MM.1S (cell line): ENCODE results near the gene PRSS8.
"Not testable (repeated sequence)": the region's sequence is repeated elsewhere in the genome, so short reads cannot be mapped to it uniquely, and the experiment has no call there.

ENCODE experiments used
- DNase-seq: peaks from one replicate; pipeline ENCODE4 v3.0.0-alpha.2; 2015
- H2AFZ ChIP-seq: fragments of 300-600 bp; sonication (generic); 2 replicates; pipeline ENCODE4 v1.6.0; 2016; ENCODE audit warnings: antibody characterized with exemption, low read length
- H3F3A ChIP-seq: fragments of 300-600 bp; sonication (generic); 2 replicates; pipeline ENCODE4 v1.6.1; 2016; ENCODE audit warnings: mild to moderate bottlenecking, antibody characterized with exemption, low read length, moderate library complexity, mixed read lengths; ENCODE audit not compliant: insufficient read depth
- H3K27ac ChIP-seq: fragments of 300-600 bp; sonication (generic); 2 replicates; pipeline ENCODE4 v1.5.1; 2016; ENCODE audit warnings: mild to moderate bottlenecking, low read length
- H3K27me3 ChIP-seq: fragments of 300-600 bp; sonication (generic); replicated peaks from 2 replicates; pipeline ENCODE4 v1.6.0; 2016; ENCODE audit warnings: low read length; ENCODE audit not compliant: insufficient read depth
- H3K36me3 ChIP-seq: fragments of 300-600 bp; sonication (generic); replicated peaks from 2 replicates; pipeline ENCODE4 v1.6.1; 2016; ENCODE audit warnings: mild to moderate bottlenecking, low read length, mixed read lengths; ENCODE audit not compliant: insufficient read depth
- H3K4me1 ChIP-seq: fragments of 300-600 bp; sonication (generic); 2 replicates; pipeline ENCODE4 v1.6.1; 2016; ENCODE audit warnings: low read length, mixed read lengths
- H3K4me2 ChIP-seq: fragments of 300-600 bp; sonication (generic); 2 replicates; pipeline ENCODE4 v1.6.0; 2016; ENCODE audit warnings: low read depth, low read length
- H3K4me3 ChIP-seq: fragments of 300-600 bp; sonication (generic); 2 replicates; pipeline ENCODE4 v1.5.1; 2016; ENCODE audit warnings: low read length, mixed read lengths
- H3K79me2 ChIP-seq: fragments of 300-600 bp; sonication (generic); 2 replicates; pipeline ENCODE4 v1.6.1; 2016; ENCODE audit warnings: mixed run types, low read length, mixed read lengths
- H3K9ac ChIP-seq: fragments of 300-600 bp; sonication (generic); 2 replicates; pipeline ENCODE4 v1.6.1; 2016; ENCODE audit warnings: low read length, mixed read lengths
- H3K9me2 ChIP-seq: fragments of 300-600 bp; sonication (generic); replicated peaks from 2 replicates; pipeline ENCODE4 v1.6.1; 2016; ENCODE audit warnings: mild to moderate bottlenecking, low read length, mixed read lengths; ENCODE audit not compliant: insufficient read depth
- H3K9me3 ChIP-seq: fragments of 300-600 bp; sonication (generic); replicated peaks from 2 replicates; pipeline ENCODE4 v1.6.1; 2016; ENCODE audit warnings: mild to moderate bottlenecking, low read length, mixed read lengths; ENCODE audit not compliant: insufficient read depth
- H4K20me1 ChIP-seq: fragments of 300-600 bp; sonication (generic); 2 replicates; pipeline ENCODE4 v1.6.1; 2016; ENCODE audit warnings: mild to moderate bottlenecking, low read length, moderate library complexity, mixed read lengths; ENCODE audit not compliant: insufficient read depth
- CTCF ChIP-seq: fragments of 300-600 bp; sonication (generic); IDR thresholded peaks from 2 replicates; pipeline ENCODE4 v1.5.1; 2016; ENCODE audit warnings: antibody characterized with exemption, low read length, mixed read lengths
- EZH2 ChIP-seq: fragments of 300-600 bp; sonication (generic); optimal IDR thresholded peaks from 2 replicates; pipeline ENCODE3; 2017; ENCODE audit warnings: low read depth, mild to moderate bottlenecking, antibody characterized with exemption, low read length, mixed read lengths
- EZH2phosphoT487 ChIP-seq: fragments of 300-600 bp; sonication (generic); IDR thresholded peaks from 2 replicates; pipeline ENCODE4 v1.6.1; 2018; ENCODE audit warnings: antibody characterized with exemption, low read length

PRSS8 gene

GRCh38 chr16:31138621-31139578 is 3.4 kb upstream of the PRSS8 start:
- no peaks in the 10 kb centered on the region for H3K79me2 ChIP-seq
- TF ChIP-seq EZH2 (no peak), EZH2phosphoT487 (no peak), CTCF (no peak)
- H3K36me3 ChIP-seq: no peaks in the 10 kb centered on the region
- no peaks in the 10 kb centered on the region for H3F3A ChIP-seq
- H3K4me2 ChIP-seq: no peak overlapping the region
- no peaks in the 10 kb centered on the region for H3K9me3 ChIP-seq
- H2AFZ ChIP-seq: no peak overlapping the region
- H3K27me3 ChIP-seq: 0 out of 2 replicates have a peak, but pooled peaks cover 8% of the 10 kb centered on the region
- H3K27ac ChIP-seq: no peak overlapping the region
- H3K9ac ChIP-seq: no peak overlapping the region
- H3K4me3 ChIP-seq: no peak overlapping the region
- no peak for DNase-seq
- peaks cover 8% of the 10 kb centered on the region for H3K4me1 ChIP-seq
- no peaks in the 10 kb centered on the region for H3K9me2 ChIP-seq
- no peaks in the 10 kb centered on the region for H4K20me1 ChIP-seq

GRCh38 chr16:31136822-31137499 is 1.4 kb upstream of the PRSS8 start:
- not testable (repeated sequence) for H3K9me3 ChIP-seq, H3K27me3 ChIP-seq, H3F3A ChIP-seq, H3K9me2 ChIP-seq, DNase-seq, H4K20me1 ChIP-seq, H3K4me1 ChIP-seq, H3K27ac ChIP-seq, H3K36me3 ChIP-seq, H3K9ac ChIP-seq, H3K4me2 ChIP-seq, H3K79me2 ChIP-seq, H2AFZ ChIP-seq, H3K4me3 ChIP-seq

- H3F3A ChIP-seq: no peaks in the 10 kb centered on the region
- no peak for TF ChIP-seq CTCF
- no peak for TF ChIP-seq EZH2
- no peak for TF ChIP-seq EZH2phosphoT487
- H3K27me3 ChIP-seq: no peaks in the 10 kb centered on the region
- no peak overlapping the region for H3K4me3 ChIP-seq
- no peaks in the 10 kb centered on the region for H3K36me3 ChIP-seq
- peaks cover 2% of the 10 kb centered on the region for H3K4me1 ChIP-seq
- no peak overlapping the region for H2AFZ ChIP-seq
- H3K4me2 ChIP-seq: no peak overlapping the region
- H3K79me2 ChIP-seq: no peaks in the 10 kb centered on the region
- H4K20me1 ChIP-seq: no peaks in the 10 kb centered on the region
- H3K9me2 ChIP-seq: no peaks in the 10 kb centered on the region
- no peaks in the 10 kb centered on the region for H3K9me3 ChIP-seq
- no peak for DNase-seq
- H3K9ac ChIP-seq: no peak overlapping the region
- no peak overlapping the region for H3K27ac ChIP-seq
Measured at GRCh38 chr16:31136287-31136662, 748 bp upstream of the PRSS8 start.
